GM18498 (cell line): ENCODE results near the gene ASTN2.
"Not testable (repeated sequence)": the region's sequence is repeated elsewhere in the genome, so short reads cannot be mapped to it uniquely, and the experiment has no call there.

Experiments used
- ATAC-seq: cut with Tn5 transposase; IDR thresholded peaks from one replicate; pipeline ENCODE4 v1.9.1; 2021; ENCODE audit warnings: mild to moderate bottlenecking, moderate library complexity; ENCODE audit not compliant: unreplicated experiment

ASTN2 gene

DNA sequence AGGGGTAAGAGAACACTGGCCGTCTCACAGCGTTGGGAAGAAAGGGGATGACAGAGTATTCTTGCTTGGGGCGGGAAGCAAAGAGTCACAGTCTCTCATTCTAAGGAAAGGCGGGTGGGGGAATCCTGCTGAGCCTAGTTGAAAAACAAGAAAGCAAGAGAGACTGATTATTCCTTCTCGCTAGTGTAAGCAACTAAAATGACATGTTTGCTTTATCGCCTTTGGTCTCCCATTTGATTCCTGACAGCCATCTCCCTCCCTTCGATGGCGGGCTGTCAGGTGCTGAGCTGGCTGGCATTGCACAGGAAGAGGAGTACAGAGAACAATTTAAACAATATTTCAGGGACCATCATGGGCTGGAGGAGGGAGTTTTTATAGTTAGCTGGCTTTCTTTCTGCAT, 331.3 kb downstream of the ASTN2 start:
- ATAC-seq, result no peak

DNA sequence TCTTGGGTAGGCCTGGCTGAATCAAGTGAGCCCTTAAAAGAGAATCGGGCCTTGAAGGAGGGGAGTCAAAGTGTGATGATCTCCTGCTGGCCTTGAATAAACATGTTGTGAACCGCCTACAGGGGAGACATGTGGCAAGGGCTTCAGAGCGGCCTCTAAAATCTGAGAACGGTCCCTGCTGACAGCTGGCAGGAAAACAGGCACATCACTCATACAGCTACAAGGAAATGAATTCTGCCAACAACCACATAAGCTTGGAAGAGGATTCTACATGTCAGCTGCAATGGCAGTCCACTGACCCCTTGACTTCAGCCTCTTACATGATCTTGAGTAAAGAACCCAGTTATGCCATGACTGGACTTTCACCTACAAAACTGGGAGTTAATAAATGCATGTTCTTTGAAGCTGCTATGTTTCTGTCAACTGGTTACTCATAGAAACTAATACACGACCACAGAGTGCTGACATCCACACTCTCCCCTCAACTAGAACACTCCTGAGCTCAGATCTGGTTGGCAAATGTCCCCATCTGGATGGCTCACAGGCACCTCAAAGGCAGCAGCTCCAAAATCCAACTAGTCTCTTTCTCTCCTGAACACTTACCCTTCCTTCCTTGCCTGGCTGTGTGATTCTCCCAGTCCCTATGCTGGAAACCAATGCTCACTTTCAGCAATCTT, 333.1 kb downstream of the ASTN2 start:
- no peak for ATAC-seq

DNA sequence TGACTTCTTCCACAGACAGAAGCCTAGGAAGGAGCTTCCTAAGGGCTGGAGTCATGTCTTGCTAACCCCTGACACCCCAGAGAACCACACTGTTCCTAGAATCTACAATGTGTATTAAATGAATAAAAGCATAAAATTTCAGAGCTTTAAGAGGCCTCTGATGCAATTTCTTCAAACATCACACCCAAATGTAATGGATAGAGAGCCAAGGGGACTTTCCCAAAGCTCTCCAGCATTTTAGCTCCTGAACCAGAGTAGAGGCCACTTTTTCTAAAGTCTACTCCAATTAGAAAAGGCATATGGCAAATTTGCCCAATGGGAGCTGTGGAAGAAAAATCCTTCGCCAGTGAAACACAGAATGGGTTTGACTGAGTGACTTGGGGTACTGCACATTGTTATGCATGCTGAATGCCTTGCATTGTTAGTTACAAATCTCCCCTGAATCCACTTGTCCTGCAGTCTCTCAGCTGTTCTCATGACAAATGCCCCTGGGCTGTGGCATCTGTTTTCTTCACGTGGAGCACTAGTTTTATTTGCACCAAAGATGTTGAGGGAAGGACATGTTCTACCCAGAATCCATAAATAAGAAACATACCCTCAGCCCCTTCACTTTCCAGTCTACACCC, 334.0 kb downstream of the ASTN2 start:
- ATAC-seq, result no peak

DNA sequence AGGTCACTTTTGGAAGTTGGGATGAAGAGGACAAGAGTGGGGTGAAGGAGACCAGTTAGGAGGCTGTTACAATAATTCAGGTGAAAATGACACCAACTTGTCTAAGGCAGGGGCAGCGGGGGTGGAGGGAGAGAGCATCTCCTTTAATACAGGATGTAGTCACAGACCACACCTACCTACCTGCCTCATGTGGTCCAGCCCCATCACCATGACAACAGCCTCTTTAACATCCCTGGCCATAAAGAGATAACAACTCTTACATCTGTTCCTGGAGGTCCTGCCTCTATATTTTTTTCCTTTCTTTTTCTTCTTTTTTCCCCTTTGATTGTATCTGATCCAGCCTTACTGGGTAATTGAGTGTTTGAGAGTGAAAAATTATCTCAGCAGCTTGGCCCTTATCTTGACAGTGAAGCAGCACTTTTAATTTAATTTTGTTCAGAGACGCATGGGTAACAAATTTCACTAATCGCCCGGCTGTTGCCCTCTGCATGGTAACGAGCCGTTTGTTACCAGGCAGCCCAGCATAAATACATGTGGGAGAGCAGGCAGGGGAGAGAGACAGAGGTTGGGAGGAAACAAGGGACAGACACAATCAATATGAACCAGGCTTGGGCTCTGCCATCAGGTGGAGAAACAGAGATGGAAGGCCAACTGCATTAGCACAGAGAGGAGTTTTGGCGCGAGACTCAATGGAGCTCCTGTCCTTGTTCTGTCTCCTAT, 338.1 kb downstream of the ASTN2 start:
- no peak for ATAC-seq

DNA sequence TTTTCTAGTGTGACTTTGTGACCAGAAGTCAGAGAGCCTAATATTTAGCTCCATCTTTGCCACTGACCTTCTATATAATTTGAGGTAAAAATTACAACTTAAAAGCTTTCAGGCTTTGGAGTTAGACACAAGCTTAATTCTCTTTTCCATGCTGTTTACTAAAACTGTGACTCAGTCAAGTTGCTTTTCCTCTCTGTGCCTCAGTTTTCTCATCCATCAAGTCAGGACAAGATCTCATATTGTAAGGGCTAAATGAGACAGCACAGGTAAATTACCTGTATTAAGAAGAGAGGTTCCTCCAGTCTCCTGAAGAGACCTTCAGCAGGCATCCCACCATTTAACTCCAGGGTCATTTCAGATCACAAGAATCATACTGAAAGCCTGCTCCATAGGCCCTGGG, 339.2 kb downstream of the ASTN2 start:
- no peak for ATAC-seq

DNA sequence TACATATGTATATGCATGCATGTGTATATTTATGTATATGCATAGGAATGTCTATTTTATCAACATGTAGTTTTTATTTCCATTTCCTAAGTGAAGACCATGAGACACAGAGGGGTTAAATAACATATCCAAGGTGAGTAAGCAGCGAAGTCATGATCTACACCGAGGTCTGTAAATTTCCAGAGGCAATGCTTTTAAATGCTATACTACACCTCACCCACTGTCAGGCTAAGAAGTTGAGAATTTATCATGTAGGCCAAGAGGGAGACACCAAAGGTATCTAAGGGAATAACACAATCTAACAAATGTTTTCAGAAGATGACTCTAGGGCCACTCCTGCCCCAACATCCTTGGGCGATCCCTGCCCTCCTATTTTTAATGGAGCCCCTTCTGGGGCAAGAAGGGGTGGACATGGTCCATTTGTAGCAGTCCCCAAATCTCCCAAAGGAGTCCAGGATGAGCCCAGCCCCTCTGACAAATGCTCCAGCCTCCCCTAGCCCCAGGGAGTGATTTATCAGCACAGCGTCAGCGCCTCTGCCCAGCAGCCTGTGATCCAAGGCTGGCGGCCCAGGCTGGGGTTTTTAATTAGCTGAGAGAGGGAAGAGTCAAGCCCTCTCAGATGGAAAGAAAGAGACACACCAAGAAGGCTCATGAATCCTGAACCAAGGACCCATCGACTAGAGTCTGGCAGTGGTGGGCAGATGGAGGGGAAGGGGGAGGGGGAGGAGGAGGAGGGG, 339.9 kb downstream of the ASTN2 start:
- ATAC-seq, result no peak

DNA sequence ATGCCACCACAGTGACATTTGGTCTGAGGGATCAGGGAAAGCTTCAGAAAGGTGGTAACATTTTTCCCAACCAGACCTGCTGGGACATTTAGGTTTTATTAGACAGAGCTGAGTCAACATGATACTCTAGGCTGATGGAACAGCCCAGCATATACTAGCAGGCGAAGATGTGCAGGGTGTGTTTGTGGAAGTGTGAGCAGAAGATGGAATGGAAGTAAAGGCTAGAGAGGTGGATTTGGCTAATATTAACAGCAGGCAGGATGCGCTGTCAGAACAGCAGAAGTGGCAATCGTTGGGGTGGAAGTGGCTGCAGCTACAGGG, 340.6 kb downstream of the ASTN2 start:
- ATAC-seq, result no peak

DNA sequence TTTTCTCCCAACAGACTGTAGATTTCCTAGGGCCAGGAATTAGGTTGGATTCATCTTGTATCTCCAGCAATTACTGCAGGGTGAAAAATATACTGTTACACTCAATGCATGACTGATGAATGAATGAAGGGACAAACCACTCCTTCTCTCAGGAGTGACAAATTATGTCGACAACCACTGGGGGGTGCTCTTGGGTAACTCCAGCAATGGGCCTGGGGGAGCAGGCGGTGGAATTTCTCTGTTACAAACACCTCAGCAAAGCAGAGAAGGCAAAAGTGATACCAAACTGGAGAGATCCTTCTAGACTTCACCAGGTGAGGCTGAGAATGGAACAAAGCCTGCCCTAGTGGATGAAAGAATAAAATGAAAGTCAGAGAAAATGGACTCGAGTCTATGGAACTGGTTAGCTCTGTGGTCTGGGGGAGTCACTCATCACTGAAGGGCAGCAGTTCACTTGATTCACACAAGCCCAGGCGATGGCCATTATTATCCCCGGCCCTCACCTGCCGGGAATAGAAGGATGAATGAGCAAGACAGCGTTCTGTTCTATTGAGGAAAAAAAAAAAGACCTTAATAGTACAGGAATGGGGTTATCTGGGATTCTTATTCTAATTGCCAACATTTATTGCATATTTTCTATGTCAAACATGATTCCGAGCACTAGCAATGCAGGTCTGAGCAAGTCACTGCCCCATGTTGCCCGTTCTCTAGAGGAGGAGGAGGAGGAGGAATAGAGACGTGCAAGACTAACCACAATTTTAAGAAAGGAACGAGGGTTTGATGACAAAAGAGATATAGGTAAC, 341.1 kb downstream of the ASTN2 start:
- ATAC-seq, result no peak

DNA sequence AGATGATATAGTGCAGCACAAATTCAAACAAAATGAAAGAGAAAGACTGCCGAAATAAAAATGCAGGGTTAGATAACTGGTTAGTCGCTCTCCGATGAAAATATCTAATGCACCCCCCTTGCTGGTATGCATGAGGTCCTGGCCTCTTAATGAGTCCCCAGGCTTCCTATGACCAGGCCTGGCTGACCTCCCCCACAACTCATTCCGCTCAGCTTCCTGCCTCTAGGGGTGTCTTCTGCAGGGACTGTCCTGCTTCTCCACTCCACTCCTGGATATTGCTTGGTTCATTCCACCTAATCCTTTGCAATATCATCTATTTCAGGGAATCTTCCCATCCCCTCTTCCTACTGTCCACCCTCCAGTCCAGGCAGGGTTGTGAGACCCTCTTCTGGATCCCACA, 341.8 kb downstream of the ASTN2 start:
- no peak for ATAC-seq

DNA sequence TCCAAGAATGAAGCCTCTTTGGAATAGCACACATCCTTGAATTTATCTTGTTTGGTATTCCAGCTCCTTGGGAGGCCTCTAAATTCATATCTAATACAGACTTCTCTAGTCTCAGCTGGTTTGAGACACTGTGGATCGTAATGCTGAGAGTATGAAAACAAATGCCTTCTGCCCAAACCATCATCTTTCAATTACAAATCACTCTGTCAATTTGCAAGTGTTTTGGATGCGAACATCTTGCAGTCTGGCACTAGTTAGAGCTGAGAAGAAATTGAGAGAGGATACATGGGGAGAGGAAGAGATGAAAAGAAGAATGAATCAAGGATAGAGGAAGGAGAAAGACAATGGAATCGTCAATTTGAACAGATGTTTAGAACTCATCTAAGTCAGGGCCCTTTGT, 342.6 kb downstream of the ASTN2 start:
- ATAC-seq, result no peak

DNA sequence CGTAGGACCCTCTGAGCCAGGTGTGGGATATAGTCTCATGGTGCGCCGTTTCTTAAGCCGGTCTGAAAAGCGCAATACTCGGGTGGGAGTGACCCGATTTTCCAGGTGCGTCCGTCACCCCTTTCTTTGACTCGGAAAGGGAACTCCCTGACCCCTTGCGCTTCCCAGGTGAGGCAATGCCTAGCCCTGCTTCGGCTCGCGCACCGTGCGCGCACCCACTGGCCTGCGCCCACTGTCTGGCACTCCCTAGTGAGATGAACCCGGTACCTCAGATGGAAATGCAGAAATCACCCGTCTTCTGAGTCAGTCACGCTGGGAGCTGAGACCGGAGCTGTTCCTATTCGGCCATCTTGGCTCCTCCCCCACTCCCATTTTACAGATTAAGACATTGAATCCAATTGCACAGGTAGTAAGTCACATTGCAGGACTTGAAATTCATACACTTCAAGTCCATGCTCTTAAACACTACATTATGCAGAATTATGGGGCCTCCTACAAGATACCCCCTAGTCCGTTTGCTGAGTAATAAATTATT, 343.1 kb downstream of the ASTN2 start:
- ATAC-seq, result not testable (repeated sequence)

DNA sequence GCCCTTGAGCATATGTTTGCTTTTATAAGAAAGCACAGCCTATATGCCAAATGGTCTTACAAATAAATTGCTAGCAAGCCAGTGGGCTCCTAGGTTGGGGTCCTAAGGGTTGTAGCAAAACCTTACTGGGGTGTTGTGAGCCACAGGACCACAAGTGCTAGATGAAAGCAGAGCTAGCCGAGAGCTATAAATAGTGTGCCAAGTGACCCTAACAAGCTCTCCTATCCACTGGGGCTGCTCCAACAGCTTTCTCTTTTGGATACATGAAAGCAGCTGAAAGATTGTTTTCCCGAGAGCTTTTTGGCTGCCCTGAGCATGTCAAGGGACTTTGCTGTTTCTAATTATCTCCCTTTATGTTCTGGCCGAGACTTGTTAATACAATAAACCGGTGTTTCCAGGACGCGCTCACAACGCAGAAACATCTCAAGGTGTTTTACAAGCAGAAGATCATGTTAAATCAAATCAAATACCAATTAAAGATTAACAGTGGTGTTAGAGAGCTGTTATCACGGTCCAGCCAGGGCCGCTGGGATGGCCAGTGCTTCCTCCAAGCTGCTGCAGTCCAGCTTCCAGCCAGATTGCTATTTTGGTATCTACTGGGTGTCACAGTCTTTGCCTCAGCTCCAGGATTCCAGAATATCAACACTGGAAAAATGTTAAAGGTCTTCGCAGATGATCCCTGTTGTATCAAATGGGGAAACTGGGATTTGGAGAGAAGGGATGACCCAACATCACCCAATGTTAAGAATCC, 351.0 kb downstream of the ASTN2 start:
- no peak for ATAC-seq

DNA sequence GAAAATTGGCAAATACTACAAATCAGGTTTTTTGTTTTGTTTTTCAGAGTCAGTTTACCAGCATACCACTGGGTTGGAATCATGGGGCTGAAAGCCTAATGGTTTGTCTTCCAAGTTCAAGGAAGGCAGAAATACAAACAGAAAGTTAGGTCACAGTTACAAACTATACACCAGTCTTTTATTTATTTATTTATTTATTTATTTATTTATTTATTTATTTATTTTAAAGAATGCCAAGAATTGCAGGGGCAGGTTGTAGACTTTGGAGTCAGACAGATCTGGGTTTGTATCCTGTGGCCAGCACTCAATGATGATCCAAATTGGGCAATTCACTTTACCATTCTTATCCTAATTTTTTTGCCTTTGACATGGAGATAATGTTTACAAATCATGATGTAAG, 353.9 kb downstream of the ASTN2 start:
- ATAC-seq, result no peak

DNA sequence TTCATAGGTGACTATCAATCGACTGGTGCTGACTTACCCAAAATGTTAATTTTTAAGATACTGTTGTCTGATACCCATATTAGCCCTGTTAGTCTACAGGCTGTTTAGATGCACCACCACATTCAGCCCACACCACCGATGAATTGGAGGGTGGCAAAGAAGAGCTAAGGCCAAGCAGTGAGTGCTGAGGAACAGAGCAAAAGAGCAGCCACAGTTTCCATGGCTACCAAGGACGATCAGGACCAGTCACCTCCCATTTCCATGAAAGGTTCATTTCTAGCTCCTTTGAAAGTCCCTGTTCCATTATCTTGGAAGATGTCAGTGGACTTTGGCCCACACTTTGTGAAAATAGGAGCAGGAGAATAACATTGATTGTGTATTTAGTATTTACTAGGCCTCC, 364.9 kb downstream of the ASTN2 start:
- ATAC-seq, result no peak

DNA sequence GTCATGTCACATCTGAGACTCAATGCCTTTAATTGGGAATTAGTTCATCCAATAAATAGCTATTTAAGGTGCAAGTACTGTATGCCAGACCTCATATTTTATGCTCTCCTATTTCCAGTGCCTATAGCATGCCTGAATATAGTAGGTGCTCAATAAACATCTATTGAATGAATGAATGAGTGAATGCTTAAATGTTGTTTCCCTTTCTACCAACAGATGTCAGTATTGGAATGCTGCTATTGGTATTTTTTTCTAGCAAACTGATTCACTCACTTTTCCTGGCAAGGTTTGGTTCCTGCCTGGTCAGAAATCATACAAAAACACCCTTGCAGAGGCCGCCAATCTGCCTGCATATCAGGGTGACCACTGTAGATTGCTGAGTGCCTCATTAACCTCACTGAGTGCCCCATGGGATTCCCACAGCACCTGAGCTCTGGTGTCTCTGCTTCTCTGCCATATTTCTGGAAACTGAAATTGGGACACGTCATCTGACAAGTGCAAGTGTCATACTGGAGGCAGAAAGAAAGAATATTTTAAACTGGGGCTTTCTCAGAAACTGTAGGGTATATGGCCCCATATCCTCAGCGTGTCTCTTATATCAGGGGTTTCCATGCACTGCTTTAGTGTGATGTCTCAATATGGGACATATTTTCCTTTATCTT, 368.1 kb downstream of the ASTN2 start:
- no peak for ATAC-seq

DNA sequence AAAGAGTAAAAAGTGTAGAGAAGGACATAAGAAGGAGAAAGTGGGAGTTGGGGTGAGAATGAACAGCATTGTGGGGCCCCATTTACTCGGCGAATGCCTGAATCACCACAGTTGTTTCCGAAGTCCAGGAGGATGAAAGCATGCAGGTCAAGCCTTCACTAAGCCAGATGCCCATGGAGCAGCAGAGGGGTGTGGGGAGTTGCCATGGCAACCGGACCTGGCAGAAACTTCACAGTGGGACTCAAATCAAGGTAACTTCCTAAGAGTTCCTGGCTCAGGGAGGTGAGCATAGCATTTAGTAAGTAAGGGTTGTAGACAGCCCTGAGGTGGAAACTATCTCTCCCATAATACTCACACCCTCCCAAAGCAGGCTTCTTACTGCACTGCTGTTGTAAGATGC, 370.6 kb downstream of the ASTN2 start:
- ATAC-seq, result no peak

DNA sequence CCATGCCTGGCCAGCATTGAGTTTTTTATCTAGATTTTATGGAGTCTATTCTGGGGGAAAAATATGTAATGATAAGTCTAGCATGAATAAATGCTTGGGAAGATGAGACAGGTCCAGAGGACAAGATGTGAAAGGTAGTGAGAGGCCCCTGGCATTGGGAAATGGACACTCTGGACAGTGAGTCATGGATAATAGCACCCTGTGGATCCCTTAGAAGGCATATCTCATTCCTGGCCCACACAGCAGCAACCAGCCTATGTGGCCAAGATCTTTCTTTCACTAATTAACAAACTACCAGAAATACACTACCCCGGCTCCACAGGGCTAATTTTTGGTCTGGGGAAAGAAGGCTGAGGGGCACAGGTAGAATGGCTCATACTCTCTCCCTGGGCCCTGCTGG, 371.7 kb downstream of the ASTN2 start:
- ATAC-seq, result no peak

DNA sequence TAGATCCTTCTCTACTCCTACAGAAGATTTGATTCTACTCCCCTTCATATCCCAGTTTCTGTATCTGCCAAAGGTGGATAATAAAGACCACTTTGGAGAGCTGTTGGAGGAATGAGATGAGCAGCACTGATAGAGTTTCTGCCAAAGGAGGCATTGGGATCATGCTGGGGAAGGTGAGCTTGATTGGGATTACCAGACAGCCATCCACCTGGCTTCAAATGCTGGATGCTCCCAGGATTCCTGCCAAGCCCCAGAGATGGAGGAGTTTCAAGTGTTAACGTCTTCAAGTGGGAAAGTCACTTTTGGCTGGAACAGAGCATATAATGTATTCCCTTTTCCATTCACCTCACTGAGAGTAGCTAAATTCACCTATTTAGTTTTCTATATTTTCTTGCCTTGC, 379.3 kb downstream of the ASTN2 start:
- no peak for ATAC-seq

DNA sequence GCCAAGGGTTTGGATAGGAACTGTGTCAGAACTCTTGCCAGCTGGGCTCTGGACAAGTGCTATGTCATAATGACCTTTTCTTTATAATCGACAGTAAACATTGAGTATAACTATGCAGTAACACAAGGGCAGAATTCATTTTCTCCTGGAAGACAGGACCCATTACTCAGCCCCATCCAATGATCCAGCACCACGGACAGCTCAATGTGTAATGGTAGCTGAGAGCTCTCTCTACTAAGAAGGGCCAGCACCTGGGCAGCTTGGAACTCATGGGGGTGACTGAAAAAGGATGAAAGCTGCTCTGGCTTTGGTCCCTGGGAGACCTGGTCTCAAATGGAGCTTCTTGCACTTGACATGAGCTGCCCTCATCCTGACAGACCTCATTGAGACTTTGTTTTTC, 380.0 kb downstream of the ASTN2 start:
- ATAC-seq, result no peak
